Smooth muscle cell (in vitro differentiated cells): ENCODE results near the gene ZNF343. TPM values are rescaled to one million over a fixed set of nuclear protein-coding genes. Genes with fewer than 3 reads are reported as not detected.

Source experiments
- DNase-seq: peaks from one replicate; lab custom pipeline; 2025; ENCODE audit not compliant: unreplicated experiment; lab: John Stamatoyannopoulos, UW
- H2AFZ ChIP-seq: fragments of 200-600 bp; sonication (generic); 2 replicates; pipeline ENCODE4 v1.6.0; 2016; ENCODE audit warnings: antibody characterized with exemption, low read depth, mild to moderate bottlenecking
- H3F3A ChIP-seq: fragments of 200-600 bp; sonication (generic); 2 replicates; pipeline ENCODE4 v1.6.0; 2017; ENCODE audit warnings: antibody characterized with exemption, low read depth
- H3K27ac ChIP-seq: fragments of 200-600 bp; sonication (generic); 2 replicates; pipeline ENCODE4 v1.5.1; 2016; ENCODE audit warnings: low read depth, mild to moderate bottlenecking
- H3K27me3 ChIP-seq: fragments of 200-600 bp; sonication (generic); 2 replicates; pipeline ENCODE4 v1.6.1; 2016; ENCODE audit warnings: low read depth, mild to moderate bottlenecking
- H3K36me3 ChIP-seq: fragments of 200-600 bp; sonication (generic); 2 replicates; pipeline ENCODE4 v1.5.1; 2016; ENCODE audit warnings: low read depth
- H3K4me1 ChIP-seq: fragments of 200-600 bp; sonication (generic); 2 replicates; pipeline ENCODE4 v1.5.1; 2016; ENCODE audit warnings: low read depth
- H3K4me2 ChIP-seq: fragments of 200-600 bp; sonication (generic); 2 replicates; pipeline ENCODE4 v1.6.0; 2016; ENCODE audit warnings: mild to moderate bottlenecking
- H3K4me3 ChIP-seq: fragments of 200-600 bp; sonication (generic); 2 replicates; pipeline ENCODE4 v1.5.1; 2016; ENCODE audit warnings: mild to moderate bottlenecking
- H3K79me2 ChIP-seq: fragments of 200-600 bp; sonication (generic); 2 replicates; pipeline ENCODE4 v1.6.0; 2016; ENCODE audit warnings: low read depth, mild to moderate bottlenecking
- H3K9ac ChIP-seq: fragments of 200-600 bp; sonication (generic); 2 replicates; pipeline ENCODE4 v1.6.0; 2016; ENCODE audit warnings: low read depth
- H3K9me3 ChIP-seq: fragments of 200-600 bp; sonication (generic); replicated peaks from 2 replicates; pipeline ENCODE4 v1.5.1; 2016; ENCODE audit warnings: low read depth
- H4K20me1 ChIP-seq: fragments of 200-600 bp; sonication (generic); 2 replicates; pipeline ENCODE4 v1.6.0; 2016; ENCODE audit warnings: low read depth
- CTCF ChIP-seq: fragments of 200-600 bp; sonication (generic); IDR thresholded peaks from 2 replicates; pipeline ENCODE4 v1.5.1; 2017; ENCODE audit warnings: borderline replicate concordance, mild to moderate bottlenecking, antibody characterized with exemption; ENCODE audit not compliant: insufficient read depth, poor library complexity, severe bottlenecking
- WGBS: methylation state at CpG from one replicate; pipeline ENCODE4 v1.1.7; 2016; ENCODE audit warnings: low lambda C conversion rate; 5-methylcytosine and 5-hydroxymethylcytosine counted together
- polyA plus RNA-seq: library from polyadenylated mRNA; unstranded; fragments of >200 nt; fragmentation: Nextera tagmentation; extraction: Ambion mirVana; gene quantifications from 2 replicates; pipeline ENCODE4 v1.2.1, GENCODE V29; 2016
- total RNA-seq: library from RNA; depleted of rRNA; stranded (reverse); fragments of >200 nt; gene quantifications from 2 replicates; pipeline ENCODE4 v1.2.3, GENCODE V29; 2014

ZNF343 gene
- total and polyA plus RNA-seq, 2 experiments from 2014 or later, result 2.3 to 5.0 TPM

GRCh38 chr20:2459981-2460751 is 48.5 kb downstream of the ZNF343 start:
- Histone ChIP-seq H3K36me3 (peaks cover 31% of the 10 kb centered on the region), H3K9ac (no peak overlapping the region), H3K4me2 (no peak overlapping the region), H4K20me1 (peaks cover 54% of the 10 kb centered on the region), H3K4me1 (no peaks in the 10 kb centered on the region), H3K27ac (no peak overlapping the region), H3K79me2 (no peaks in the 10 kb centered on the region), H3F3A (peaks cover 25% of the 10 kb centered on the region), H2AFZ (no peak overlapping the region), H3K27me3 (no peaks in the 10 kb centered on the region), H3K4me3 (no peak overlapping the region), H3K9me3 (no peaks in the 10 kb centered on the region)
- TF ChIP-seq CTCF, result no peak
- no peak for DNase-seq
- 87% methylated on average over 1 of the region's 1 CpG for WGBS

DNA sequence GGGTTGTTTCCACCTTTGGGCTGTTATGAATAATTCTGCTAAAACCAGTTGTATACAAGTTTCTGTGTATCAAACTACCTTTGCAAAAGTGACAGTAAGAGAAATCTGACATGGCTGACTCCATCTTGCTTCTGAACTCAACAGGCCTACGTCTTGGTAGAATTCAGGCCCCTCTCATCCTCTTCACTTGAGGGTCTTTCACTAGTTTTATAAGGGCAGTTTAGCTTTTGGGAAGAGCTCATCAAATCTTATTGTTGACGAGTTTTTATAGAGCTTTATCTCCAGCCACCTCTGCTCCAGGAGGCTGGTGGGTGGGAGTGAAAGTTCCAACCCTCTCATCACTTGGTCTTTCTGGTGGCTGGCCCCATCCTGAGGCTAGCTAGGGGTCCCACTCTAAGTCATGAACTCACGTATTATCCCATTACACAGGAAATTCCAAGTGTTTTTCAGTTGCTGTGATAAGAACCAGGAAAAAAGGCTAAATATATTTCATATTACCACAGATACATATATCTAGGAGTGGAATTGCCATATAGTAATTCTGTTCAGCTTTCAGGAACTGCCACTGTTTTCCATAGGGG is 49.7 kb downstream of the ZNF343 start:
- H3K4me3 ChIP-seq, result no peak overlapping the region
- no peaks in the 10 kb centered on the region for H3K79me2 ChIP-seq
- H3K36me3 ChIP-seq, result peaks cover 20% of the 10 kb centered on the region
- no peak overlapping the region for H3K27ac ChIP-seq
- 91% methylated on average over 3 of the region's 3 CpGs for WGBS
- H4K20me1 ChIP-seq, result peaks cover 43% of the 10 kb centered on the region
- H3K4me2 ChIP-seq, result no peak overlapping the region
- H3K9ac ChIP-seq, result no peak overlapping the region
- no peaks in the 10 kb centered on the region for H3K27me3 ChIP-seq
- no peak for TF ChIP-seq CTCF
- peaks cover 14% of the 10 kb centered on the region for H3F3A ChIP-seq
- H3K9me3 ChIP-seq, result no peaks in the 10 kb centered on the region
- H2AFZ ChIP-seq, result no peak overlapping the region
- DNase-seq, result no peak
- no peaks in the 10 kb centered on the region for H3K4me1 ChIP-seq

DNA sequence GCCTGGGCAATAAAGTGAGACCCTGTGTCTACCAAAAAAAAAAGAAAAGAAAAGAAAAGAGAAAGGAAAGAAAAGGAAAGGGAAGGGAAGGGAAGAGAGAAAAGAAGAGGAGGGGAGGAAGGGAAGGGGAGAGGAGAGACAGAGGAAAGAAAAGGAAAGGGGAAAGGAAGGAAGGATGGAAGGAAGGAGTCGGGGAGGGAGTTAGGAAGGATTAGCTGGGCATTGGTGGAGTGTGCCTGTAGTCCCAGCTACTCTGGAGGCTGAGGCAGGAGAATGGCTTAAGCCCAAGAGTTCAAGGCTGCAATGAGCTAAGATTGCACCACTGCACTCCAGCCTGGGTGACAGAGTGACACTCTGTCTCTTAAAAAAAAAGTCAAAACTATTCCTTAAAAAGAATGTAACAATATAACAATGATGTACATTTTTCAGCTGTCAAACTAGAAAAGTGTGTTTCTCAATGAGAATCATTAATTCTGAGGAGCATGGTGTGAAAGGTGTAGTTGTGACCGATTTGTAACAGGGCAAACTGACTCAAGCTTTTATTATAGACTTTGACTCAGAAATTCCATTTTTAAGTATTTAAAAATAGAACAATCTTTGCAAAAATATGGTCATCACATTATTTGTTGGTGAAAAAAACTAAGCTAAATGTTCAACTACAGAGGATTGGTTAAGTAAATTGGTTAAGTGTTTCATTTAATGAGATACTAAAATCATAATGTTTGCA is 52.8 kb downstream of the ZNF343 start:
- Histone ChIP-seq H3K4me1 (no peaks in the 10 kb centered on the region), H4K20me1 (peaks cover 12% of the 10 kb centered on the region), H3F3A (peaks cover 7% of the 10 kb centered on the region), H3K27me3 (no peaks in the 10 kb centered on the region), H2AFZ (no peak overlapping the region), H3K27ac (no peak overlapping the region), H3K9me3 (no peaks in the 10 kb centered on the region), H3K4me2 (no peak overlapping the region), H3K9ac (no peak overlapping the region), H3K4me3 (no peak overlapping the region), H3K79me2 (no peaks in the 10 kb centered on the region), H3K36me3 (peaks cover 6% of the 10 kb centered on the region)
- DNase-seq, result no peak
- WGBS, result 70% methylated on average over 2 of the region's 2 CpGs
- TF ChIP-seq CTCF, result no peak
